Right lobe of liver (tissue), 6 donors: ENCODE measurements around the gene TMEM233. TPM values are rescaled to one million over a fixed set of nuclear protein-coding genes. Genes with fewer than 3 reads are reported as not detected.

Experiments used
- ATAC-seq, 4 donors: fragments of 200-7000 bp; cut with Tn5 transposase; one replicate each; pipeline ENCODE4 v1.9.1; 2020; ENCODE audit warnings: mild to moderate bottlenecking in 4 of 4, moderate library complexity in 4 of 4
- DNase-seq, 3 donors: peaks; one replicate each; pipeline ENCODE4 v3.0.0-alpha.2; 2020
- H3K27ac ChIP-seq, 3 donors: fragments of 200-600 bp; one replicate each; pipeline ENCODE4 v1.8.0; 2022
- H3K27me3 ChIP-seq, 2 donors: fragments of 200-600 bp; one replicate each; pipeline ENCODE4 v1.8.0; 2022
- H3K36me3 ChIP-seq, 4 donors: fragments of 200-600 bp; sonication (generic) in 1 of 4; one replicate each; pipeline versions ENCODE4 v1.5.1 to v1.8.0; 2017 to 2022; ENCODE audit warnings: control low read depth in 1 of 4
- H3K4me1 ChIP-seq, 4 donors: fragments of 200-600 bp; sonication (generic) in 1 of 4; one replicate each; pipeline versions ENCODE4 v1.5.1 to v1.8.0; 2017 to 2022; ENCODE audit warnings: control low read depth in 1 of 4
- H3K4me3 ChIP-seq, 3 donors: fragments of 200-600 bp; one replicate each; pipeline ENCODE4 v1.8.0; 2022
- H3K9me3 ChIP-seq, 4 donors: fragments of 200-600 bp; sonication (generic) in 1 of 4; one replicate each; pipeline versions ENCODE4 v1.5.1 to v1.8.0; 2017 to 2022; ENCODE audit warnings: control low read depth in 1 of 4
- POLR2A ChIP-seq: fragments of 450-650 bp; IDR thresholded peaks from one replicate; pipeline ENCODE4 v1.6.1; 2017; ENCODE audit warnings: antibody characterized with exemption, mild to moderate bottlenecking
- WGBS: methylation state at CpG from one replicate; pipeline ENCODE4 v1.1.6; 2018; ENCODE audit warnings: low coverage, low lambda C conversion rate; ENCODE audit not compliant: insufficient coverage; ENCODE audit errors: missing lambda C conversion rate; 5-methylcytosine and 5-hydroxymethylcytosine counted together
- intact Hi-C, 2 donors: fragments of 100-400 bp; cut with DNase I; formaldehyde crosslinking; loops; one replicate each; pipeline versions ENCODE4 v1.11.2 to v1.14.1; 2022
- total RNA-seq, 6 experiments: library from RNA; depleted of rRNA in 2 of 6; stranded (reverse); fragments of >200 nt in 2 of 6; fragmentation: NEBNext Ultra II Directional in 3 of 6; extraction: Animal tissue kit (Norgen Biotek cat#: 25700) in 3 of 6; gene quantifications; one replicate each; pipeline versions ENCODE4 v1.1.0 to v1.2.4, GENCODE V29; 2016 to 2023
- TF ChIP-seq, protein P1 (sequence below), 4 donors: fragments of 200-600 bp in 3 of 4; fragments of 450-650 bp in 1 of 4; IDR thresholded peaks; one replicate each; pipeline versions ENCODE4 v1.5.1 to v1.8.0; 2016 to 2022; ENCODE audit warnings: antibody characterized with exemption in 4 of 4, mild to moderate bottlenecking in 2 of 4
- donor health status: DM: no; HTN: yes; CAD: no.
- donor health status: DM: no; HTN: no; CAD: no.
- donor health status: DM: no; HTN: no; CAD: no.
- donor health status: DM: no; HTN: yes; CAD: no.
- donor health status: DM: no; HTN: yes; CAD: no.

The TMEM233 gene
- total RNA-seq, 6 experiments from 2014 or later, result 0.09 to 0.40 (median 0.21) TPM; not detected in 2

- Histone ChIP-seq H3K4me3 (no peak overlapping the region), H3K4me1 (peaks cover 0 to 11% (median 2%) of the 10 kb centered on the region in 4 donors), H3K27me3 (no peaks in the 10 kb centered on the region), H3K9me3 (no peaks in the 10 kb centered on the region), H3K36me3 (no peaks in the 10 kb centered on the region), H3K27ac (no peak overlapping the region)
- WGBS, result 22% methylated on average over 2 of the region's 2 CpGs
- DNase-seq, result no peak
- intact Hi-C loops, result no loop called here
- ATAC-seq, result peak in 2 of 4 donors; percentile 49 to 56
- no peak for TF ChIP-seq POLR2A
- TF ChIP-seq, protein P1, sequence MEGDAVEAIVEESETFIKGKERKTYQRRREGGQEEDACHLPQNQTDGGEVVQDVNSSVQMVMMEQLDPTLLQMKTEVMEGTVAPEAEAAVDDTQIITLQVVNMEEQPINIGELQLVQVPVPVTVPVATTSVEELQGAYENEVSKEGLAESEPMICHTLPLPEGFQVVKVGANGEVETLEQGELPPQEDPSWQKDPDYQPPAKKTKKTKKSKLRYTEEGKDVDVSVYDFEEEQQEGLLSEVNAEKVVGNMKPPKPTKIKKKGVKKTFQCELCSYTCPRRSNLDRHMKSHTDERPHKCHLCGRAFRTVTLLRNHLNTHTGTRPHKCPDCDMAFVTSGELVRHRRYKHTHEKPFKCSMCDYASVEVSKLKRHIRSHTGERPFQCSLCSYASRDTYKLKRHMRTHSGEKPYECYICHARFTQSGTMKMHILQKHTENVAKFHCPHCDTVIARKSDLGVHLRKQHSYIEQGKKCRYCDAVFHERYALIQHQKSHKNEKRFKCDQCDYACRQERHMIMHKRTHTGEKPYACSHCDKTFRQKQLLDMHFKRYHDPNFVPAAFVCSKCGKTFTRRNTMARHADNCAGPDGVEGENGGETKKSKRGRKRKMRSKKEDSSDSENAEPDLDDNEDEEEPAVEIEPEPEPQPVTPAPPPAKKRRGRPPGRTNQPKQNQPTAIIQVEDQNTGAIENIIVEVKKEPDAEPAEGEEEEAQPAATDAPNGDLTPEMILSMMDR (IDR thresholded peaks at IDR 0.05), result no peak
Measured at GRCh38 chr12:119621878-119622277, 28.3 kb downstream of the TMEM233 start.

GRCh38 chr12:119624966-119625365, 31.4 kb downstream of the TMEM233 start:
- intact Hi-C loops, result no loop called here
- peaks cover 0 to 19% (median 8%) of the 10 kb centered on the region in 4 donors for H3K4me1 ChIP-seq
- H3K9me3 ChIP-seq, result no peaks in the 10 kb centered on the region
- WGBS, result 81% methylated on average over 4 of the region's 4 CpGs
- ATAC-seq (no peak), DNase-seq (no peak)
- TF ChIP-seq, protein P1 (IDR thresholded peaks at IDR 0.05), result no peak
- no peak for TF ChIP-seq POLR2A
- H3K27me3 ChIP-seq, result no peaks in the 10 kb centered on the region
- no peaks in the 10 kb centered on the region for H3K36me3 ChIP-seq
- H3K4me3 ChIP-seq, result no peak overlapping the region
- no peak overlapping the region for H3K27ac ChIP-seq

- ATAC-seq (peak; percentile 86 to 91 (median 90)), DNase-seq (peak in 2 of 3 donors; percentile 25 to 79)
- H3K4me1 ChIP-seq, result peaks cover 0 to 17% (median 6%) of the 10 kb centered on the region in 4 donors
- H3K4me3 ChIP-seq, result no peak overlapping the region
- TF ChIP-seq POLR2A, result no peak
- TF ChIP-seq, protein P1 (IDR thresholded peaks at IDR 0.05), result no peak
- WGBS, result 16% methylated on average over 6 of the region's 6 CpGs
- no peaks in the 10 kb centered on the region for H3K9me3 ChIP-seq
- no peaks in the 10 kb centered on the region for H3K36me3 ChIP-seq
- H3K27ac ChIP-seq, result peak overlapping the region in 2 of 3 donors; percentile 47 to 53
- no peaks in the 10 kb centered on the region for H3K27me3 ChIP-seq
- intact Hi-C loops, result no loop called here
Measured at GRCh38 chr12:119627019-119627643, 33.6 kb downstream of the TMEM233 start.

GRCh38 chr12:119627686-119628085, 34.1 kb downstream of the TMEM233 start:
- H3K4me1 ChIP-seq, result peaks cover 0 to 17% (median 6%) of the 10 kb centered on the region in 4 donors
- no peaks in the 10 kb centered on the region for H3K36me3 ChIP-seq
- ATAC-seq, result peak; percentile 37 to 58 (median 40)
- peak overlapping the region in 2 of 3 donors; percentile 47 to 53 for H3K27ac ChIP-seq
- intact Hi-C loops, result no loop called here
- no peak for TF ChIP-seq POLR2A
- TF ChIP-seq, protein P1 (IDR thresholded peaks at IDR 0.05), result no peak
- 68% methylated on average over 5 of the region's 6 CpGs for WGBS
- no peaks in the 10 kb centered on the region for H3K9me3 ChIP-seq
- peak in 1 of 3 donors; percentile 47 for DNase-seq
- no peaks in the 10 kb centered on the region for H3K27me3 ChIP-seq
- H3K4me3 ChIP-seq, result no peak overlapping the region
